Activated CD4-positive, alpha-beta memory T cell treated with anti-CD3 and anti-CD28 coated beads, Interleukin-2, amount 10 ng/mL, durations not matched to agents 7 days and 5 days (primary cell): ENCODE results near the gene CBARP. TPM values are rescaled to one million over a fixed set of nuclear protein-coding genes. Genes with fewer than 3 reads are reported as not detected.
A peak's percentile ranks its signal among the peaks of the same experiment; 100 is the strongest.

Experiments used
- CTCF ChIA-PET: fragments of 350-600 bp; sonication (Branson Sonifier 250); formaldehyde crosslinking; loops from one replicate; lab custom pipeline; 2021; ENCODE audit warnings: antibody characterized with exemption, inconsistent platforms; lab: Charles Lee
- POLR2A ChIA-PET: fragments of 350-600 bp; sonication (Branson Sonifier 250); formaldehyde crosslinking; loops from one replicate; lab custom pipeline; 2021; ENCODE audit warnings: antibody characterized with exemption; lab: Charles Lee
- DNase-seq: peaks from one replicate; pipeline ENCODE4 v3.0.0-alpha.2; 2020
- H3K27ac Mint-ChIP-seq: one replicate; pipeline ENCODE4 v1.8.0; 2021; ENCODE audit warnings: mild to moderate bottlenecking, mixed read lengths
- H3K27me3 Mint-ChIP-seq: one replicate; pipeline ENCODE4 v1.8.0; 2021; ENCODE audit warnings: mixed read lengths
- H3K36me3 Mint-ChIP-seq: one replicate; pipeline ENCODE4 v1.8.0; 2021; ENCODE audit warnings: low read depth, mixed read lengths
- H3K4me1 Mint-ChIP-seq: one replicate; pipeline ENCODE4 v1.8.0; 2021; ENCODE audit warnings: mixed read lengths
- H3K4me3 Mint-ChIP-seq: one replicate; pipeline ENCODE4 v1.8.0; 2021; ENCODE audit warnings: mild to moderate bottlenecking, mixed read lengths
- H3K9me3 Mint-ChIP-seq: one replicate; pipeline ENCODE4 v1.8.0; 2021; ENCODE audit warnings: mixed read lengths
- total RNA-seq, 2 experiments: library from RNA; stranded (reverse); gene quantifications; one replicate each; pipeline ENCODE4 v1.2.3, GENCODE V29; 2021

CBARP gene
- total RNA-seq, 2 experiments from 2014 or later = 0.35 to 0.55 TPM

DNA sequence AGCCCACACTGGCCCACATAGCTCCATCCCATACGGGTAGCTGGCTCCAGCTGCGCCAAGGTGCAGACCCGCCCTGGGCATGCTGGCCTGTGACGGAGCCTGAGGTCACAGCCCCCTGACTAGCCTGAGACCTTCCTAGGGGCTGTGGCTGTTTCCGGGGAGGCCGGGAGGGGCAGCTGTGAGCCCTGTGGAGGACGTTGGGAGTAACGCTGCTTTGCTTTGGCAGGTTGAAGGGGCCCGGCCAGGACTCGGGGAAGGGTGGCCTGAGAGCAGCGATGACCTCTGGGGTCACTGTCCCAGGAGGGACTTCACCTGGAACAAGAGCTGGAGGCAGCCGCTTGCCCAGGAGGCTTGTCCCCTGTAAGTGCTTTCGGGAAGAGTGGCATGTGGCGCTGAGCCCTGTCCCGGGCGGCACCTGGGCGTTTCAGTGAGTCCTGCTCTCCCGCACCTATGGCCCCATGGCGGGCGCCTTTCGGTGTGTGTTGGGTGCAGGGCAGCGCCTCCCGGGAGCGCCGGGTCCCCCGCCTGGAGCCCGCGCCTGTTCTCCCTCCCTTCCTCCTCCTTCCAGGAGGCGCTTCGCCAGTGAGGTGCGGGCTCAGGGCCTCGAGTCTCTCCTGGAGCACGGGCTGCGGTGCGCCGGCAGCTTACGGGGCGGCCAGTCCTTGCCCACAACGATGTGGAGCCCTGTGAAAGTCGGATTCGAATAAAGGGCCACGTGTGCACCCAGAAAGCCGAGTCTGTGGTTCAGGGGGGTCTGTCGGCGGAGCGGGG lies 36.5 kb upstream of the CBARP start:
- H3K9me3 Mint-ChIP-seq = no peaks in the 10 kb centered on the region
- POLR2A ChIA-PET = interaction anchor here (0.6 to 2.5 kb wide), 7 partner anchors 21 to 381 kb away, joined by 3 to 16 read pairs (median 3); partner anchors contain the start of genes MED16 and RNU6-9
- peaks cover 52% of the 10 kb centered on the region for H3K4me1 Mint-ChIP-seq
- H3K27ac Mint-ChIP-seq = peak overlapping the region; percentile 72
- CTCF ChIA-PET = interaction anchor here (0.6 to 2.1 kb wide), 4 partner anchors 30 to 625 kb away, joined by 3 to 23 read pairs (median 8); no protein-coding TSS in a partner anchor
- DNase-seq = no peak
- H3K27me3 Mint-ChIP-seq = no peaks in the 10 kb centered on the region
- H3K36me3 Mint-ChIP-seq = peaks cover 57% of the 10 kb centered on the region
- H3K4me3 Mint-ChIP-seq = peak overlapping the region; percentile 62

DNA sequence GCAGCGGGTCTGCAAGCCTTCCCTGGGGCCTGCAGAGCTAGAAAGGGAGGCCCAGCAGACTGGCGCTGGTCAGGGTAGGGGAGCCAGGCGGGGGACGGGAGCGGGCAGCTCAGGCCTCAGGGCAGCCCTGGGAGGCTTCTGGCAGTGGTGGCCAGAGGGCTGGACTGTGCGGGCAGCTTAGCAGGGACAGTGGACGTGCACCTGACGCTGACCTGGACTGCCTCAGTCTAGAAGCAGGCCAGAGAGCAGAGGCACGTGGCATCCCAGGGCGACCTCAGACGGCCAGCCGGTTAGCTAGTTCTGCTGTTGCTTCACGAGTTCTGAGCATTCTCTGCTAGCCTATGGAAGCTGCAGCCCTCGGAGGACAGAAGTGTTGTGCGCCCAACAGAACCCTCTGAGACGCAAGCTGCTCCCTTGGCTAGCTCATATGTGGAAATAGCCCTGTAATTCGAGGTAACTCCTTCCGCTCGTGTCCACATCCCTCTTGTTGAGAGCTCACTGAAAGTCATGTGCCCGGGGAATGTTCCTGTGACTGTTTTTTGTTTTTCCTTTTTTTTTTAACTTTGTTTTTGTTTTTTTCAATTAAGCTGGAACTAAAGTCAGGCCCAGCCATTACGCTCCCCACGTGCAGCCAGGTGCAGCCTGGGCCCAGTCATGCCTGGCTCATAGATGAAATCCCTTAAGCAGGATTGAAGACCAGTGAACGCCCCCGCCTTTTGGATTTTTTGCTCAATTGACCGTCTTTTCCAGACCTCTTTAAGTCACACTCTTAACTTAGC lies 35.6 kb upstream of the CBARP start:
- Mint-ChIP-seq H3K27ac (peak overlapping the region; percentile 72), H3K4me1 (peaks cover 59% of the 10 kb centered on the region), H3K36me3 (peaks cover 57% of the 10 kb centered on the region), H3K9me3 (no peaks in the 10 kb centered on the region), H3K27me3 (no peaks in the 10 kb centered on the region), H3K4me3 (peak overlapping the region; percentile 14)
- ChIA-PET POLR2A (interaction anchor here (1.0 to 2.5 kb wide), 6 partner anchors 13 to 380 kb away, joined by 3 to 16 read pairs (median 4); partner anchors contain the start of genes MED16 and RNU6-9), CTCF (interaction anchor here (1.4 to 1.5 kb wide), 2 partner anchors 30 to 110 kb away, joined by 3 to 14 read pairs; no protein-coding TSS in a partner anchor)
- DNase-seq = no peak

DNA sequence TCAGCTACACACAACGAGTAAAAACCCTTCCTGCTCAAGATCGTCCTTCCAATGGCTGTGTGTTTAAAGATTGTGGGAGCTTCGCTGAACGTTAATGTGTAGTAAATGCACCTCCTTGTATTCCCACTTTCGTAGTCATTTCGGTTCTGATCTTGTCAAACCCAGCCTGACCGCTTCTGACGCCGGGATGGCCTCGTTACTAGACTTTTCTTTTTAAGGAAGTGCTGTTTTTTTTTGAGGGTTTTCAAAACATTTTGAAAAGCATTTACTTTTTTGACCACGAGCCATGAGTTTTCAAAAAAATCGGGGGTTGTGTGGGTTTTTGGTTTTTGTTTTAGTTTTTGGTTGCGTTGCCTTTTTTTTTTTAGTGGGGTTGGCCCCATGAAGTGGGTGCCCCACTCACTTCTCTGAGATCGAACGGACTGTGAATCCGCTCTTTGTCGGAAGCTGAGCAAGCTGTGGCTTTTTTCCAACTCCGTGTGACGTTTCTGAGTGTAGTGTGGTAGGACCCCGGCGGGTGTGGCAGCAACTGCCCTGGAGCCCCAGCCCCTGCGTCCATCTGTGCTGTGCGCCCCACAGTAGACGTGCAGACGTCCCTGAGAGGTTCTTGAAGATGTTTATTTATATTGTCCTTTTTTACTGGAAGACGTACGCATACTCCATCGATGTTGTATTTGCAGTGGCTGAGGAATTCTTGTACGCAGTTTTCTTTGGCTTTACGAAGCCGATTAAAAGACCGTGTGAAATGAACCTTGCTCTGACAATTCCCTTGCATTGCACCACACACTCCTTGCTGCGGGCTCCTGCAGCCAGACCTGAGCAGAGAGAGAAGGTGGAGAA lies 34.8 kb upstream of the CBARP start:
- Mint-ChIP-seq H3K4me3 (peak overlapping the region; percentile 41), H3K36me3 (peaks cover 52% of the 10 kb centered on the region)
- CTCF ChIA-PET = interaction anchor here (1.4 to 1.9 kb wide), 3 partner anchors 28 to 111 kb away, joined by 3 to 14 read pairs (median 6); no protein-coding TSS in a partner anchor

DNA sequence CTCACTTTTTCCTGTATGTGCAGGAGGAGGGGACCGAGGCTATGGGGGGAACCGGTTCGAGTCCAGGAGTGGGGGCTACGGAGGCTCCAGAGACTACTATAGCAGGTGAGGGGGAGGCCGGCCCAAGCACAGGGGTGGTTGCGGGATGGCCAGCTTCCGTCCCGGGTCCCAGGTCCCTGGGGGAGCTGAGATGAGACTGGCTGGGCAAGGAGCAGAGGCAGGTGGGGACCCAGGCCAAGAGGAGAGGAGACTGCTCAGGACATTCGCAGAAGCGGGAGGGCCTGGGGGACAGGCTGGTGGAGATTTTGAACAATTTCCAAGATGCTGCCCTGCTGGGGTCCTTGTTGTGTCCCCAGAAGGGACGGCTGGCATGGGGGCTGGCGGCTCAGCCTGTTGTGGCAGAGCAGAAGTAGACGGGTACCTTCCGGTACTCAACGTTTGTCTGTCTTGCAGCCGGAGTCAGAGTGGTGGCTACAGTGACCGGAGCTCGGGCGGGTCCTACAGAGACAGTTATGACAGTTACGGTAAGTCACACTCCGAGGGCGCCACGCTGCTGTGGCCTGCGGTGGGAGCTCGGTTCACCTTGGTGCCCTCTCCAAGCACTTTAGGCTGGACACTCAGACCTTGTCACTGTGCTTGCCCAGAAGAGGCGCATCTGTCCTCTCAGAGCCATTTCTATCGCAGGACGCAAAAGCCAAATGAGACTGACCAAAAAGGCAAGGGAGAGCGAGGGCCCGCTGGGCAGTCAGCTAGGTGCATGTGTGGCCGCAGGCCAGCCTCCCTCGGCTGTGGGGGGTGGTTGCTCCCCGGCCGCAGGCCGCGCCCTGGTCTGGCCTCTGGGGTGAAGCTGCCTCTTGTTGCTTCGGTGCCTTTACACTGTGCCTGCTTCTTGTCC lies 34.0 kb upstream of the CBARP start:
- Mint-ChIP-seq H3K4me1 (peaks cover 64% of the 10 kb centered on the region), H3K27me3 (peaks cover 3% of the 10 kb centered on the region), H3K9me3 (no peaks in the 10 kb centered on the region), H3K27ac (peak overlapping the region; percentile 85), H3K36me3 (peaks cover 49% of the 10 kb centered on the region), H3K4me3 (peak overlapping the region; percentile 91)
- DNase-seq = no peak
- POLR2A ChIA-PET = interaction anchor here (1.1 to 2.5 kb wide), 4 partner anchors 11 to 31 kb away, joined by 3 to 16 read pairs (median 7); no protein-coding TSS in a partner anchor
- CTCF ChIA-PET = interaction anchor here (0.6 to 1.9 kb wide), 3 partner anchors 27 to 137 kb away, joined by 3 to 6 read pairs (median 3); no protein-coding TSS in a partner anchor

More for the DNA sequence above, 34.8 kb upstream of the CBARP start:
- peaks cover 60% of the 10 kb centered on the region for H3K4me1 Mint-ChIP-seq
- H3K27ac Mint-ChIP-seq = peak overlapping the region; percentile 68
- no peaks in the 10 kb centered on the region for H3K9me3 Mint-ChIP-seq
- H3K27me3 Mint-ChIP-seq = no peaks in the 10 kb centered on the region
- no peak for DNase-seq
- POLR2A ChIA-PET = interaction anchor here (1.0 to 2.5 kb wide), 6 partner anchors 12 to 380 kb away, joined by 3 to 16 read pairs (median 4); partner anchors contain the start of genes MED16 and RNU6-9

DNA sequence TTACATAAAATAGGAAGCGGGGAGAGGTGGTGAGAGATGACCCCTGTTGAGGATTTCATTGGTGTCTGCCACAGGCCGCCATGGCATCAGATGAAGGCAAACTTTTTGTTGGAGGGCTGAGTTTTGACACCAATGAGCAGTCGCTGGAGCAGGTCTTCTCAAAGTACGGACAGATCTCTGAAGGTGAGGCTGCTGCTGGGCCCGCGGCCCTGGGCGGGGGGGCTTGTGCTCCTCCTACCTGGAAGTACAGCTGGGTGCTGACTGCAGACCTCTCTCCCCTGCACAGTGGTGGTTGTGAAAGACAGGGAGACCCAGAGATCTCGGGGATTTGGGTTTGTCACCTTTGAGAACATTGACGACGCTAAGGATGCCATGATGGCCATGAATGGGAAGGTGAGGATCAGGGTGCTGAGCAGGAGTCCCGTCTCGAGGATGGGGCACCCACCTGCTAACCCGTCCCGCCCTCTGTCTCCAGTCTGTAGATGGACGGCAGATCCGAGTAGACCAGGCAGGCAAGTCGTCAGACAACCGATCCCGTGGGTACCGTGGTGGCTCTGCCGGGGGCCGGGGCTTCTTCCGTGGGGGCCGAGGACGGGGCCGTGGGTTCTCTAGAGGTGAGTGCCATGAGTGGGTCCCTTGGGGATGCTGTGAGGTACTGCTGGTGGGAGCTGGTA lies 33.2 kb upstream of the CBARP start:
- Mint-ChIP-seq H3K27ac (peak overlapping the region; percentile 85), H3K36me3 (peaks cover 45% of the 10 kb centered on the region), H3K4me1 (peaks cover 62% of the 10 kb centered on the region), H3K9me3 (no peaks in the 10 kb centered on the region), H3K4me3 (peak overlapping the region; percentile 91), H3K27me3 (peaks cover 3% of the 10 kb centered on the region)
- CTCF ChIA-PET = interaction anchor here (0.6 to 1.9 kb wide), 3 partner anchors 26 to 138 kb away, joined by 3 to 6 read pairs (median 3); no protein-coding TSS in a partner anchor
- POLR2A ChIA-PET = interaction anchor here (1.1 to 2.5 kb wide), 3 partner anchors 10 to 30 kb away, joined by 3 to 8 read pairs (median 6); no protein-coding TSS in a partner anchor
- no peak for DNase-seq

DNA sequence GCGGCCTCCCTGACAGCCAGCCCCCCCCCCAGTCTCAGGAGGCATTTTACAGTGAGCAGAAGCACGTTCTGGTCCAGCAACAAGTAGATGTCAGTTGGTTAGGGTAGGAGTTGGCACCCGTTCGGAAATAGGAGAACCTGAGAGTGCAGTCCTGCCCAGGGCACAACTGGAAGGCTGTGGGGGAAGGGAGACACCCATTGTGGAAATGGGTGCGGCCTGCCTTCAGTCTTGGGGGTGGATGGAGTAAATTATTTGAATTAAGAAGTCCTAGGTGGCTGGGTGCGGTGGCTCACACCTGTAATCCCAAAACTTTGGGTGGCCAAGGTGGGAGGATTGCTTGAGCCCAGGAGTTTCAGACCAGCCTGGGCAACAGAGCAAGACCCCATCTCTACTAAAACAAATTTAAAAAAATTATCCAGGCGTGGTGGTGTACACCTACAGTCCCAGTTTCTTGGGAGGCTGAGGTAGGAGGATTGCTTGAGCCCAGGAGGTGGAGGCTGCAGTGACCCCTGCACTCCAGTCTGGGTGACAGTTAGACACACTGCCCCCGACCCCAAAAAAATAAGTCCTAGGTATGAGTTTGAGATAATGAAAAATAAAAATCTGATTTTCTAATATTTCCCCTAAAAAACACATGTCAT lies 32.5 kb upstream of the CBARP start:
- POLR2A ChIA-PET = interaction anchor here (0.9 to 5.4 kb wide), 7 partner anchors 12 to 382 kb away, joined by 3 to 266 read pairs (median 20); partner anchors contain the start of genes ARHGAP45, ATP5F1D, CNN2 and TCF3
- Mint-ChIP-seq H3K9me3 (no peaks in the 10 kb centered on the region), H3K4me1 (peaks cover 67% of the 10 kb centered on the region), H3K4me3 (peak overlapping the region; percentile 91), H3K36me3 (peaks cover 45% of the 10 kb centered on the region), H3K27me3 (peaks cover 3% of the 10 kb centered on the region), H3K27ac (peak overlapping the region; percentile 85)
- DNase-seq = no peak
- CTCF ChIA-PET = no interaction called here

DNA sequence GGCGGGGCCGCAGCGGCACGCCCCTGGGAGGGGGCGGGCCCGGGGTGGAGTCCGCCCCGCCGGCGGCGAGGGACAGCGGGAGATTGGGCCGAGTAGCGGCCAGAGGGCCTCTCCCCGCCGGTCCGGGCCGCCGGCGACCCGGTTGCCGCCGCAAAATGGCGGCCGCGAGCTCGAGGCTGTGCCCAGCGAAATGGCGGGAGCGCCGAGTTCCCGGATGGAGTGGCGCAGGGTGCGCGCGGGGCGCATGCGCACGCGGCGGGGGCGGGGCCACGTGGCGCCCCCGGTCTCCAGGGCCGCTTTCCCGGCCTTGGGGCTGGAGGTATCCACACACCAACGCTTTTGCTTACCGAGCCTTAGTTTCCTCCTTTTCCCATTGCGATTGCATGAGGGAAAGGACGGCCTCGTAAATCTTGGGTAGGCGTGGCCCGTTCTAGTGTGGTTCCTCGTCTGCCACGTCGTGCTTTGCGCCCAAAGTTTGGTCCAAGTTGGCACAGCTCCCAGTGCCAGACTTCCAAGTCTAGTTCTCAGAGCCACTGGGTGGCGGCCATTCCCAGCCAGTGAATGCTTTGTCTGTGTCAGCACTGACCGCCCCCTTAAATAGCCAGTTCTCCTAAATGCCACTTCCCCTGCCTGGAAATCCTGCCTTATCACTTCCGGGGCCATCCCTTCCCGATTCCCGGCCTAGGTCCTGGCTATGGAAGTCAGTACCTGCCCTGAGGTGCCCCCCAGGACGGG lies 31.8 kb upstream of the CBARP start:
- H3K27me3 Mint-ChIP-seq = peaks cover 3% of the 10 kb centered on the region
- H3K4me1 Mint-ChIP-seq = peaks cover 71% of the 10 kb centered on the region
- H3K9me3 Mint-ChIP-seq = no peaks in the 10 kb centered on the region
- peak overlapping the region; percentile 91 for H3K4me3 Mint-ChIP-seq
- CTCF ChIA-PET = interaction anchor here (1.0 to 11.2 kb wide), 6 partner anchors 10 to 240 kb away, joined by 3 to 412 read pairs (median 8); partner anchors contain the start of gene ATP5F1D
- POLR2A ChIA-PET = interaction anchor here (0.6 to 10.9 kb wide), 48 partner anchors 9 to 627 kb away, joined by 3 to 266 read pairs (median 6); partner anchors contain the start of genes ABCA7, ARHGAP45, ATP5F1D and CBARP
- peak overlapping the region; percentile 85 for H3K27ac Mint-ChIP-seq
- peak; percentile 89 for DNase-seq
- H3K36me3 Mint-ChIP-seq = peaks cover 44% of the 10 kb centered on the region

DNA sequence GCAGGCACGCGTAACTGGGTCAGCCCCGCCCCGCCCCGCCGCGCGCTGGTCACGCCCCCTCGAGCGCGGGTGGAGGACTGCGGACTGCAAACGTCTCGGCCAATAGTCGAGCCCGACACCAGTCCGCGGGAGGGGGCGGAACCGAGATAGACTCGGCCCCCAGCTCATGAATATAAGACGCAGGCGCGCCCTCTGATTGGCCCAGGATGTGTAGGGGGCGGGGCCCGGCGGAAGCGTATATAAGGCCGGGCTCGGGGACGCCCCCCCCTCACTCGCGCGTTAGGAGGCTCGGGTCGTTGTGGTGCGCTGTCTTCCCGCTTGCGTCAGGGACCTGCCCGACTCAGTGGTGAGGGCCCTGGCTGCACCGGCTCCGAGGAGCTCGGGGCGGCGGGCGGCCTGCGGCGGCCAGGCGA lies 31.3 kb upstream of the CBARP start, which contains the start of gene CIRBP:
Gene CIRBP (plus strand): TSS at position 268 of the 413 bp plus-strand sequence. CDS start 1,602 bp downstream, outside the sequence.
- peaks cover 41% of the 10 kb centered on the region for H3K36me3 Mint-ChIP-seq
- H3K9me3 Mint-ChIP-seq = no peaks in the 10 kb centered on the region
- H3K27ac Mint-ChIP-seq = peak within 1 kb of the TSS; percentile 85
- CTCF ChIA-PET = interaction anchor here (0.6 to 11.2 kb wide), 7 partner anchors 11 to 240 kb away, joined by 3 to 412 read pairs (median 6); partner anchors contain the start of genes ATP5F1D and REEP6
- peaks cover 70% of the 10 kb centered on the region for H3K4me1 Mint-ChIP-seq
- POLR2A ChIA-PET = interaction anchor here (0.6 to 10.9 kb wide), 55 partner anchors 10 to 628 kb away, joined by 3 to 266 read pairs (median 6); partner anchors contain the start of genes ABCA7, ARHGAP45, ATP5F1D and CBARP
- H3K4me3 Mint-ChIP-seq = peak within 1 kb of the TSS; percentile 91
- peaks cover 3% of the 10 kb centered on the region for H3K27me3 Mint-ChIP-seq
- peak; percentile 100 for DNase-seq
